Hematopoietic multipotent progenitor cell treated with erythropoietin and hydrocortisone succinate and interleukin-3 and kit ligand, for 8 days (in vitro differentiated cells): ENCODE measurements around the gene DGKB.

ENCODE experiments used
- DNase-seq: peaks from one replicate; pipeline ENCODE4 v3.0.0-alpha.2; 2015

Gene DGKB

GRCh38 chr7:14430926-14431325 lies 471.6 kb downstream of the DGKB start:
- no peak for DNase-seq

- no peak for DNase-seq
These were observed 477.0 kb downstream of the DGKB start for GRCh38 chr7:14425559-14425958.

GRCh38 chr7:14424675-14425074 lies 477.9 kb downstream of the DGKB start:
- DNase-seq, result no peak

- no peak for DNase-seq
These were observed 481.8 kb downstream of the DGKB start for GRCh38 chr7:14420768-14421167.

- DNase-seq, result no peak
These were observed 483.0 kb downstream of the DGKB start for GRCh38 chr7:14419531-14419930.

- DNase-seq, result no peak
These were observed 483.9 kb downstream of the DGKB start for GRCh38 chr7:14418633-14419032.

GRCh38 chr7:14414274-14414986 lies 488.1 kb downstream of the DGKB start:
- DNase-seq, result no peak

- no peak for DNase-seq
These were observed 495.1 kb downstream of the DGKB start for GRCh38 chr7:14407246-14408015.

GRCh38 chr7:14403587-14403986 lies 499.0 kb downstream of the DGKB start:
- no peak for DNase-seq

- no peak for DNase-seq
These were observed 502.3 kb downstream of the DGKB start for GRCh38 chr7:14400271-14400670.

GRCh38 chr7:14398526-14398925 lies 504.0 kb downstream of the DGKB start:
- DNase-seq, result no peak

- DNase-seq, result no peak
These were observed 506.7 kb downstream of the DGKB start for GRCh38 chr7:14395860-14396259.

GRCh38 chr7:14394786-14395185 lies 507.8 kb downstream of the DGKB start:
- no peak for DNase-seq

GRCh38 chr7:14389595-14389994 lies 513.0 kb downstream of the DGKB start:
- DNase-seq, result no peak

- no peak for DNase-seq
These were observed 513.4 kb downstream of the DGKB start for GRCh38 chr7:14389181-14389591.

GRCh38 chr7:14385074-14385473 lies 517.5 kb downstream of the DGKB start:
- DNase-seq, result no peak

GRCh38 chr7:14381936-14382335 lies 520.6 kb downstream of the DGKB start:
- no peak for DNase-seq

GRCh38 chr7:14381306-14381705 lies 521.2 kb downstream of the DGKB start:
- DNase-seq, result no peak

GRCh38 chr7:14380881-14381280 lies 521.7 kb downstream of the DGKB start:
- DNase-seq, result no peak

- no peak for DNase-seq
These were observed 524.8 kb downstream of the DGKB start for GRCh38 chr7:14377646-14378266.

GRCh38 chr7:14376711-14377110 lies 525.8 kb downstream of the DGKB start:
- DNase-seq, result no peak

- DNase-seq, result no peak
These were observed 526.6 kb downstream of the DGKB start for GRCh38 chr7:14375998-14376397.

- DNase-seq, result no peak
These were observed 528.2 kb downstream of the DGKB start for GRCh38 chr7:14374336-14374735.

GRCh38 chr7:14368285-14368684 lies 534.3 kb downstream of the DGKB start:
- DNase-seq, result no peak
